Measurements from ENCODE around the gene DIS3L2. TPM values are rescaled to one million over a fixed set of nuclear protein-coding genes. Genes with fewer than 3 reads are reported as not detected.

Gene DIS3L2
- total RNA-seq, 4 donors from 2014 or later, result 16.1 to 26.7 (median 22.0) TPM

- Histone ChIP-seq H3K9me3 (no peaks in the 10 kb centered on the region), H3K4me3 (no peak overlapping the region), H3K36me3 (no peaks in the 10 kb centered on the region), H3K4me1 (peaks cover 0 to 25% (median 20%) of the 10 kb centered on the region in 4 donors), H3K27ac (replicated peaks in 1 of 4) (no peak overlapping the region), H3K27me3 (peaks cover 0 to 91% (median 36%) of the 10 kb centered on the region in 4 donors)
- no peak for DNase-seq (ENCODE audit: extremely low spot score)
- intact Hi-C loops (cut with DNase I), result no loop called here
- 11% methylated on average over 10 of the region's 23 CpGs for WGBS
- TF ChIP-seq CTCF (IDR thresholded peaks at IDR 0.05) (no peak), POLR2AphosphoS5 (IDR thresholded peaks at IDR 0.05) (no peak), POLR2A (IDR thresholded peaks at IDR 0.05; ENCODE audit: low read depth) (no peak), EP300 (IDR thresholded peaks at IDR 0.05) (no peak)
Observed at GRCh38 chr2:232386490-232386739, 424.9 kb downstream of the DIS3L2 start.

Small RNAs within 50 kb of the gene (small RNA-seq; reads per million reads assigned to genes)
- gene AC068134.3, result 0 to 0.08 (median 0) reads per million in 3 donors
- gene AC068134.4, result 0 reads per million in 3 donors
- gene MIR562, result 0 reads per million in 3 donors

Other genes starting within 250 kb of the DIS3L2 start
- gene PDE6D, start 180.4 kb upstream of the DIS3L2 start, total RNA-seq, result 10 to 100 TPM; 28.2 to 33.8 (median 30.0) TPM
- gene COPS7B, start 175.3 kb upstream of the DIS3L2 start, total RNA-seq, result 10 to 100 TPM; 16.7 to 31.0 (median 24.6) TPM
- under 1 TPM in 2 of 4 donors, not detected in 2; 0.66 to 0.98 TPM for gene NPPC, start 35.3 kb upstream of the DIS3L2 start, total RNA-seq

Measured in esophagus muscularis mucosa (tissue), 4 donors.